Measurements from ENCODE around the gene CDH4. TPM values are rescaled to one million over a fixed set of nuclear protein-coding genes. Genes with fewer than 3 reads are reported as not detected.

The CDH4 gene
- total RNA-seq, 2 donors from 2014 or later, result 0.07 to 0.94 TPM

DNA sequence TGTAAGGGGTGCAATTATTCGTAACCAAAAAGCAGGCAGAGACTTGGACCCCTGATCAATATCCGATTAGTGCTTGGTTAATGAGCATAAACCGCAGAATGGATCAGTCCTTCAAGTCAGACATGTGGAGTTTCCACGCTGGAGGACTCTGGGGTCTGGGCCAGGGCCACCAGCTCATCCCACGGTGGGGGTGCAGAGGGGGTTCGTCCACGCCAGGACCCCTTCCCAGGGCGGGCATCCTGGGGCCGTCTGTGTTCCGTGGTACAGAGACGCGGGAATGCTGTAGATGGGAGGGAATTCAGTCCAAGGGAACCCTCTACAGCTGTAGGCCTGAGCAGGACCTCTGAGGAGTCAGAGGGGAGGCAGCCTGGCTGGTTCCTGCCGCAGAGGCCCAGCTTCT lies 615.9 kb downstream of the CDH4 start:
- no peaks in the 10 kb centered on the region for H3K27me3 ChIP-seq
- no peak overlapping the region for H3K27ac ChIP-seq
- no peaks in the 10 kb centered on the region for H3K36me3 ChIP-seq
- peaks cover 0 to 7% of the 10 kb centered on the region in 2 donors for H3K9me3 ChIP-seq
- DNase-seq (ENCODE audit: low spot score), result no peak
- H3K4me1 ChIP-seq, result no peaks in the 10 kb centered on the region
- no peak overlapping the region for H3K4me3 ChIP-seq
- TF ChIP-seq, protein P1, sequence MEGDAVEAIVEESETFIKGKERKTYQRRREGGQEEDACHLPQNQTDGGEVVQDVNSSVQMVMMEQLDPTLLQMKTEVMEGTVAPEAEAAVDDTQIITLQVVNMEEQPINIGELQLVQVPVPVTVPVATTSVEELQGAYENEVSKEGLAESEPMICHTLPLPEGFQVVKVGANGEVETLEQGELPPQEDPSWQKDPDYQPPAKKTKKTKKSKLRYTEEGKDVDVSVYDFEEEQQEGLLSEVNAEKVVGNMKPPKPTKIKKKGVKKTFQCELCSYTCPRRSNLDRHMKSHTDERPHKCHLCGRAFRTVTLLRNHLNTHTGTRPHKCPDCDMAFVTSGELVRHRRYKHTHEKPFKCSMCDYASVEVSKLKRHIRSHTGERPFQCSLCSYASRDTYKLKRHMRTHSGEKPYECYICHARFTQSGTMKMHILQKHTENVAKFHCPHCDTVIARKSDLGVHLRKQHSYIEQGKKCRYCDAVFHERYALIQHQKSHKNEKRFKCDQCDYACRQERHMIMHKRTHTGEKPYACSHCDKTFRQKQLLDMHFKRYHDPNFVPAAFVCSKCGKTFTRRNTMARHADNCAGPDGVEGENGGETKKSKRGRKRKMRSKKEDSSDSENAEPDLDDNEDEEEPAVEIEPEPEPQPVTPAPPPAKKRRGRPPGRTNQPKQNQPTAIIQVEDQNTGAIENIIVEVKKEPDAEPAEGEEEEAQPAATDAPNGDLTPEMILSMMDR (IDR thresholded peaks at IDR 0.05), result no peak

DNA sequence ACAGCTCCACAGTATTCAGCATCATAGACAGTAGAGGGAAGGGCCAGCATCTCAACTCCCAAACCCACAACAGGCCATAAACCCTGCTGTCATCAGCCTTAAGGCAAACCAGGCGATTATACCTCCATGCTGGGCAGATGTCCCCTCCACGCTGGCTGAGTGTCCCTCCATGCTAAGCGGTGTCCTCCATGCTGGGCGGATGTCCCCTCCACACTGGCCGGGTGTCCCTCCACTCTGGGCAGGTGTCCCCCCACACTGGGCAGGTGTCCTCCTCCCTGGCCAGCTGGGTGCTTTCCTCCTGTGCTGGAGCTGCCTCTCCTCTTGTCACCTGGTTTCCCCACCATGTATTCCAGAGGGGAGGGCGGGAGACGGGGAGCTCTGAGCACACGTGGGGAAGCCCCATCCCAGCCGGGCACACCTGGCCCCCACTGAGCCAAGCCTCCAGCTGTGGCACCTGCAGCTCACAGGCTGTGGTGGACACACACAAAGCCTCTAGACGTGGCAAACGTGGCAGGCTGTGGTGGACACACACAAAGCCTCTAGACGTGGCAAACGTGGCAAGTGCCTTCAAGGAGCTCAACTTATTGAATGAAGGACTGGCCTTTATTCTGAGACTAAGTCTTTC lies 616.5 kb downstream of the CDH4 start:
- DNase-seq (ENCODE audit: low spot score), result no peak
- TF ChIP-seq, protein P1 (IDR thresholded peaks at IDR 0.05), result no peak
- H3K9me3 ChIP-seq, result peaks cover 0 to 7% of the 10 kb centered on the region in 2 donors
- no peak overlapping the region for H3K4me3 ChIP-seq
- no peak overlapping the region for H3K27ac ChIP-seq
- no peaks in the 10 kb centered on the region for H3K36me3 ChIP-seq
- no peaks in the 10 kb centered on the region for H3K4me1 ChIP-seq
- no peaks in the 10 kb centered on the region for H3K27me3 ChIP-seq

DNA sequence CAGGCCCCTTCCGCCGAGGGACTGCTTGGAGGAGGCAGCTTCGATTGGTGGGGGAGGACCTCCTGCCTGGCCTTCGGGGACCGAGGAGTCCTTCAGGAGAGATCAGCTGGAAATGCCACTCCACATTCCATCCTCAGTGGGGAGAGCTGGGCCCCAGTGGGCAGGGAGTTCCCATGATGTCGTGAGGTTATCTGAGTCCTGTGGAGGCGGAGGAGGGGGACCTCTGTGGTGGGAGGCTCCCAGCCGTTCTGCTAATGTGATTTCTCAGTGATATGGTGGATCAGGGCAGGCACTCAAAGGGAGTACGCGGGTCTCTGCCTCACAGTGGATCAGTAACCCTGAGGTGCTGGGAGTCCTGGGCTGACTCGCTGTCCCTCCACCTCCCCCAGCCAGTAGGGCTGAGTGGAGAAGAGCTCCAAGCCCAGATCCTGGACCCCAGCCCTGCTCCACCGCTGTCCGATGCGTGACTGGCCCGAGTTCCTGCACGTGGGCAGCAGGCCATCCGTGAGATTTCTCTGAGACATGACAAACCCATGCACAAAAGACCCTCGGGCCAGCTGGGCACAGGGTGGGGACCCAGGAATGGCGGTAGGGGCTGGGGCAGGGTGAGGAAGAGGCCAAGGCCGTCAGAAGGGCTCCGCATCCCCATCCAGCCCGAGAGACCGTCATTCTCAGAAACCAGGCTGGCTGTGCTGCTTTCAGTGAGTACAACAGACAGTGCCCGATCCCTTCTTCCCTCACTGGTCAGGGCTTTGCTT lies 617.9 kb downstream of the CDH4 start:
- Histone ChIP-seq H3K27ac (no peak overlapping the region), H3K4me3 (no peak overlapping the region), H3K9me3 (peaks cover 0 to 7% of the 10 kb centered on the region in 2 donors), H3K4me1 (no peaks in the 10 kb centered on the region), H3K36me3 (no peaks in the 10 kb centered on the region), H3K27me3 (no peaks in the 10 kb centered on the region)
- TF ChIP-seq, protein P1 (IDR thresholded peaks at IDR 0.05), result no peak
- DNase-seq (ENCODE audit: low spot score), result no peak

DNA sequence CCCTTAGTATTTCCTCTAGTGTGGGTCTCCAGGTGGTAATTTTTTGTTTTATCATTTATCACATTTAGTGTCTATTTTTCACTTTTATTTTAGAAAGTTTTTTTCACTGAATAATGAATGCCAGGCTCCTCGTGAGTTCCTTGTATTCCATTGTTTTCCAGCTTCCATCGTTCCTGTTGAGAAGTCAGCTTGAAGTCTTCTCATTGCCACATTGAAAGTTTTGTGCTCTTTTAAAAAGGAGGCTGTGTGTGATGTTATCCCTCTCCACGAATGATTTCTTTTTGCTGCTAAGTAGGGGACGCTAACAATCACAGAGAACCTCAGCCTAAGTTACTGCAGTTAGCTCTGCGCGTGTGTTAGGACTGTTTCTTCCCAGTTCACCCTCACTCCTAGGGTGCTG lies 619.1 kb downstream of the CDH4 start:
- TF ChIP-seq, protein P1 (IDR thresholded peaks at IDR 0.05), result no peak
- DNase-seq (ENCODE audit: low spot score), result no peak
- Histone ChIP-seq H3K4me3 (no peak overlapping the region), H3K4me1 (no peaks in the 10 kb centered on the region), H3K27ac (no peak overlapping the region), H3K27me3 (no peaks in the 10 kb centered on the region), H3K36me3 (no peaks in the 10 kb centered on the region), H3K9me3 (peaks cover 0 to 7% of the 10 kb centered on the region in 2 donors)

DNA sequence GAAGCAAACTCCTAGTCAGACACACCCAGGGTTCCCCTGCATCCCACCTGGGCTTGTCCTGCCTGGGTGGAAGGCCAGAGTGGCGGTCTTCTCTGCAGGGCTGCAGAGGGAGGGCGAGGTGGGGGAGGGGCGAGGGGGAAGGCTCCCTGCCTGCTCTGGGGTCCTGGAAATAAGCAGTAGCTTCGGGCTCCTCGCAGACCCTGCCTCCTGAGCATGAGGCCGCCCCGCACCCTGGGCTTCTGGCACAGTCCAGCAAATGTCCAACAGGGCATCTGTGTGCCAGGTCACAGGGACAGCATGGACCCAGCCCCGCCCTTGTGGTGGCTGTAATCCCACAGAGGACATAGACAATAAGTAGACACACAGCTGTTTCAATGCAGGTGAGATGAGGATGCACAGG lies 619.9 kb downstream of the CDH4 start:
- TF ChIP-seq, protein P1 (IDR thresholded peaks at IDR 0.05), result no peak
- H3K27ac ChIP-seq, result no peak overlapping the region
- H3K4me3 ChIP-seq, result no peak overlapping the region
- H3K4me1 ChIP-seq, result no peaks in the 10 kb centered on the region
- H3K9me3 ChIP-seq, result peaks cover 0 to 7% of the 10 kb centered on the region in 2 donors
- no peaks in the 10 kb centered on the region for H3K27me3 ChIP-seq
- DNase-seq (ENCODE audit: low spot score), result no peak
- no peaks in the 10 kb centered on the region for H3K36me3 ChIP-seq
